LNCaP clone FGC (cell line): Measurements from ENCODE around the gene DCDC1.

Experiments used
- DNase-seq: peaks from one replicate; pipeline ENCODE4 v3.0.0-alpha.2; 2011; ENCODE audit warnings: low read depth
- H3K4me3 ChIP-seq: 2 replicates; pipeline ENCODE4 v1.5.1; 2011; ENCODE audit warnings: mild to moderate bottlenecking, low read depth, low read length, control low read depth
- TF ChIP-seq, protein P1 (sequence below): IDR thresholded peaks from 2 replicates; pipeline ENCODE4 v1.5.1; 2012; ENCODE audit warnings: mild to moderate bottlenecking; ENCODE audit not compliant: control insufficient read depth, insufficient read depth; ENCODE audit errors: extremely low read depth

Gene DCDC1

DNA sequence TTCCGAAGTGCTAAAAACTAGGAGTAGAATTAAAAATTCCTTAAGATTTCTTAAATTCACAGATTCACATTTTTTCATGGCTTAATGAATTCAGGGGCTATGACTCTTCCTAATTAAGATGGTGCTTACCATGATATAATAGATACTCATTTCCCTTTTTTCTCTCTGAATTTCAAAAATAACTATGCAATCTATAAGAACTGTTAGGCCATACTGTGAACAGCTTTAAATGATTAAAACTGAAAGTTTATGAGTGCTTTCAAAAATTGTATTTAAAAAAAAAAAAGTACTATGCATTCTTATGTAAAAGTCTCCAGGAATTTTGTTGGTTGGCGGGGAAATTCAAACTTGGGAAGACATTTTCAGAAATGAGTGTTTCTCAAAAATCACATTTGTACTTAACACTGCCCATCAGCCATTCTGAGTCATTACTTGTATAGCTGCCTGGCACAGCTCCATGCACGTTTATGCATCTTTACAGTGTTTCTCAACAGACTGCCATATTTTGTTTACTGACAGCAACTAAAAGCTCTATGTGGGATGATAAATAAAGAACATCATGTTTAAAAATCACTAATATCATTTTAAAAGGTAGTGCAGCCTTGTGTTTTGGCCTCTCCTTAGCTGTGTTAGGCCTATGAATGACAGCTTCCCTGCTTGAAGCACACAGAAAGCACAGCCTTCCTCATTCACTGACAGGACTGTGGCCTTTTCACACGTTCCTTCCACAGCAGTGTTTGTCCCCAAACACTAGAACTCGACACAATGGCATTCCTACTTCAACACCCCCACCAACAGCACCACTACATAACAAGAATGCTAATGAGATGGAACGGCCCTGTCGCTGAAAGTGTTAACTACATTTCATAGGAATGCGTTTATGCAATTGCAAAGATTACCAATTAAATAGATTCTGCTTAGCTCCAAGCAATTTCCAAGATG, 131.4 kb downstream of the DCDC1 start:
- no peak overlapping the region for H3K4me3 ChIP-seq
- TF ChIP-seq, protein P1, sequence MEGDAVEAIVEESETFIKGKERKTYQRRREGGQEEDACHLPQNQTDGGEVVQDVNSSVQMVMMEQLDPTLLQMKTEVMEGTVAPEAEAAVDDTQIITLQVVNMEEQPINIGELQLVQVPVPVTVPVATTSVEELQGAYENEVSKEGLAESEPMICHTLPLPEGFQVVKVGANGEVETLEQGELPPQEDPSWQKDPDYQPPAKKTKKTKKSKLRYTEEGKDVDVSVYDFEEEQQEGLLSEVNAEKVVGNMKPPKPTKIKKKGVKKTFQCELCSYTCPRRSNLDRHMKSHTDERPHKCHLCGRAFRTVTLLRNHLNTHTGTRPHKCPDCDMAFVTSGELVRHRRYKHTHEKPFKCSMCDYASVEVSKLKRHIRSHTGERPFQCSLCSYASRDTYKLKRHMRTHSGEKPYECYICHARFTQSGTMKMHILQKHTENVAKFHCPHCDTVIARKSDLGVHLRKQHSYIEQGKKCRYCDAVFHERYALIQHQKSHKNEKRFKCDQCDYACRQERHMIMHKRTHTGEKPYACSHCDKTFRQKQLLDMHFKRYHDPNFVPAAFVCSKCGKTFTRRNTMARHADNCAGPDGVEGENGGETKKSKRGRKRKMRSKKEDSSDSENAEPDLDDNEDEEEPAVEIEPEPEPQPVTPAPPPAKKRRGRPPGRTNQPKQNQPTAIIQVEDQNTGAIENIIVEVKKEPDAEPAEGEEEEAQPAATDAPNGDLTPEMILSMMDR = no peak
- DNase-seq = no peak

- no peak overlapping the region for H3K4me3 ChIP-seq
- DNase-seq = no peak
- TF ChIP-seq, protein P1 = peak; percentile 64
These were observed 133.4 kb downstream of the DCDC1 start for GRCh38 chr11:31236143-31236542.

GRCh38 chr11:31233425-31233824, 136.1 kb downstream of the DCDC1 start:
- no peak overlapping the region for H3K4me3 ChIP-seq
- DNase-seq = no peak
- TF ChIP-seq, protein P1 = peak; percentile 54

- no peak for DNase-seq
- TF ChIP-seq, protein P1 = no peak
These were observed 137.9 kb downstream of the DCDC1 start for GRCh38 chr11:31231601-31232000.

GRCh38 chr11:31218847-31219246, 150.7 kb downstream of the DCDC1 start:
- TF ChIP-seq, protein P1 = no peak
- H3K4me3 ChIP-seq = no peak overlapping the region
- no peak for DNase-seq

More at GRCh38 chr11:31231601-31232000, 137.9 kb downstream of the DCDC1 start:
- no peak overlapping the region for H3K4me3 ChIP-seq

DNA sequence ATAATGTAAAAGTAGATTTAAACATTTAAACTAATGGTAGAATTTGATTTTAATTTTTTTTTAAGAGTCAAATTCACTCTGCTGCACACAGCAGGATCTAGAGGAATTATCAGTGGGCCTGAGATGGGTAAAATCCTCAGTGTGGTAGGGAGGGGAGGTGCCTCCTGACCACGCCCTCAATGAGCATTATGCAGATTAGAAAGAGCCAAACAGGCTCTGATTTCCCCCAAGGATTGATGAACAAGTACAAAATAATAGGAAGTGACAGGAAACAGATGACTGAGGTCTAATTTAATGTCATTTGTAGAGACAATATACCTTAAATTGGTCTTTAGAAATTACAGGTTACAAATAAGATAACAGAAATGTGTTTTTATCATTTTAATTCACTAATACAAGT, 155.2 kb downstream of the DCDC1 start:
- TF ChIP-seq, protein P1 = no peak
- DNase-seq = no peak

DNA sequence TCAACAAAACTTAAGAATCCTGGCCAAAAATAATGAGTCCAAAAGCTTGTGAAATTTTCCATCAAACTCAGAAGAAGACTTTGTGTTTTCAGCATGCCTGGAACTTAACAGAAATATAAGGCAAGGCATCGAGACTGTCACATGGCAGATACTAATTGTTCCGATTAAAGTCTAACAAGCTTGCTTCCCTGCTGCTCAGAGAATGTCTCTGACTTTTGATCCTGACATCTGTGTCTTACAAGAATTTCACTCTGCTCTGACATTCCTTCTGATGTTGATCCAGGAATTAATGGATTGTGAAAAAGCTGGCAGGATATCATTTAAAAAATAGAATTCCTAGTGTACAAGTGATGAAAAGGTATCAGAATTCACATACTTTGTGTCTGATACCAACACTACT, 170.2 kb downstream of the DCDC1 start:
- no peak for DNase-seq
- no peak overlapping the region for H3K4me3 ChIP-seq
- TF ChIP-seq, protein P1 = no peak

More for the DNA sequence above, 155.2 kb downstream of the DCDC1 start:
- H3K4me3 ChIP-seq = no peak overlapping the region
